RPMI8226 (cell line): ENCODE results near the gene COQ6.
"Not testable (repeated sequence)": the region's sequence is repeated elsewhere in the genome, so short reads cannot be mapped to it uniquely, and the experiment has no call there.

ENCODE experiments used
- DNase-seq: peaks from one replicate; pipeline ENCODE4 v3.0.0-alpha.2; 2015

COQ6 gene

DNA sequence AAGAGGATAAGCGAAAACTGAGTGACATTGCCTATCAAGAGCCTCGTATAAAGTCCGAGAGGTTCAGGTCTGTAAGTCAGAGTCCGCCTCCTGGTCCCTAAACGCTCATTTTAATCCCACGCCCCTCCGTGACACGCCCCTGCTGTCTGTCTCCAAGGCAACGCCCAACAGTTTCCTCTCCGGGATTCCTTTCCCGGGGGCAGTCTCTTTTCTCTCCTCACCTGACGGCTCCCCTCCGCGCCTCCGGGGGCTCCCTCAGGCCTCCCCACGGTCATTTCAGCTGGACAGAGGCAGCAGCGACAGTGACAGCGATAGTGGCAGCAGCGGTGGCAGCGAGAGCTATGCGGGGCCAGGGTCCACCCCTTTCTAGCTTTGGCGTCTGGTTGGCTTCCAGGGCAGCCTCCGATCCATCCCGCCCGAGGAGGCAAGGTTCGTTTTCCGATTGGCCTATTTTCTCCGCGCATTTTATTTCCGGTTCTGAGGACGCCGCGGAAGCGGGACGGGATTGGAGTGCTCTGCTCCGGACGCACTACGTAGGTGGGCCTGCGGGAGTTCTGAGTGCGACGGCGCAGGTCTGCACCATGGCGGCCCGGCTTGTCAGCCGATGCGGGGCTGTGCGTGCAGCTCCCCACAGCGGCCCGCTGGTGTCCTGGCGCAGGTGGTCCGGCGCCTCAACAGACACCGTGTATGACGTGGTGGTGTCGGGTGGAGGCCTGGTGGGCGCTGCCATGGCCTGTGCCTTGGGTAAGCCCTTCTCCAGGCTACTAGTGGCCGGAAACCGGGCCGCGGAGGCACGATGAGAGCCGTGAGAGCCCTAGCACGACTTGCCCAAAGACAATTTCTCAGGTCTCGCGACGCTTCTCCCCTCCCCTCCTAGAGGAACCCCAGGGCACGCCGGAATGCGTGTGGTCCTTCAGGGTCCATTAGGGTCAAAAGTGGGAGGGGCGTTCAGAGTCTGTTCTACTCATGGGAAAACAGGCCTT is at the start of gene COQ6, which contains the start of gene FAM161B:
COQ6 (plus strand) TSS at position 551 of the 983 bp plus-strand sequence; CDS start at position 582, 31 bp downstream.
FAM161B (minus strand) TSS at position 343 of the 983 bp plus-strand sequence; CDS start at position 275, 68 bp downstream.
- peak; percentile 91 for DNase-seq

DNA sequence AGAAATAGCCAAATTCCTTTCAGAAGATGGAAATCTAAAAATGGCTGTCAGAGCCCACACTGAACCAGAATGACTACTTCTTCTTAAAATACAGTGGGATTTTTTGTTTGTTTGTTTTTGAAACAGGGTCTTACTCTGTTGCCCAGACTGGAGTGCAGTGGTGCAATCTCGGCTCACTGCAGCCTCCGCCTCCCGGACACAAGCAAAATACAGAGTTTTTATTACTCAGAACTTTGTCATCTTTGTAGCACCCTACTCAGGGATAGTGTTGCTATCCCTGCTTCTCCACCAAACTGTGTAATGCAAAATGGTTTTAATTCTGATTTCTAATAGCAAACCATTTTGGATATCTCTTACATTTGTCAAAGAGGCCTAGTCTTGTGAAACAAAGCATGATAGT is 47.1 kb upstream of the COQ6 start:
- DNase-seq, result no peak

DNA sequence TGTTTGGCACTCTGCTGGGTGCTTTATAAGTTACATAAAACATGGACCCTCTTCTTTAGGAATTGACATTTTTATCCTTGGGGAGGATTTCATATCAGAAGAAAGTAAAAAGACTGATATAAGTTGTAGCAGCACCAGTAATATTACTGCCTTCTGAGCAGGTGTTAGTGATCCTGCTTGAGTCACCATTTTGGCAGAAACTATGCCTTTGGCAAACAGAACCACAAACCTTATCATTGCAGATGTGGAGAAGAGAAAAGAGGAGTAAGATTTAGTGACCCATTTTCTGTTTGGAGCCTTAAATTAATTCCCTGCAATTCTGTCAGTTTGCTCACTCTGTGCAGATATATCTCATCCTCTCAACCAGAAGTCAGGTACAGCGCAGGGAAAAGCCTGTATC is 40.4 kb upstream of the COQ6 start:
- no peak for DNase-seq

DNA sequence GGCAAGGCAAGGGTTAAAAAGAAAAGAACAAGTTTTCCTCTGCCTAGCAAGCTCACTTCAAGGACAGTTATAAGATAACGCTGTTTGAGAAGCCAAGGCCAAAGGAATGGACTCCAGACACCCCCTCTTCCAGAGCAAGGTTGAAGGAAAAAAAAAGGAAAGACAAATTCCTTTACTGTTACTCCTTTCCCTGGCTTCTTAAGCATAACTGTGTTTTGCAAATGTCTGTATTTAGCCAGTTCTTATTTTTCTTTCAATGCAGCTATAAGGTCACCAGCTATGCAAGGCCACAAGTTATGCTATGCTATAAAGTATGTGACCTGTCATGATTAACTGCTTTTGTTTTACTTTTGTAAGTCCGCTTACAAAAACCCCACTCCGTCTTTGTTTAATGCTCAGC is 36.8 kb upstream of the COQ6 start:
- no peak for DNase-seq

DNA sequence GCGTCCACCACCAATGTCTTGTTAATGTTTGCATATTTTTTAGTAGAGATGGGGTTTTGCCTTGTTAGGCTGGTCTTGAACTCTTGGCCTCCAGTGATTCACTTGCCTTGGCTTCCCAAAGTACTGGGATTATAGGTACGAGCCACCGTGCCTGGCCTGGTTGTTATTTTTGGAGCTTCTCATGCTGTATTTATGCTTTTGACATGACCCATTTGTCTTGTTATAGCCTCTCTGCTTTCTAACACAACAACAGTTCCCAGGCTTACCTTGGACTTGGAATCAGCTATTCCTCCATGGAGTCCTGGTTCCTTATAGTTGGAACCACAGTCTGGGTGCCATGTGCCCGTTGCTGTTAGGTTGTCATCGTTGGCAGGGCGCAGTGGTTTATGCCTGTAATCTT is 33.8 kb upstream of the COQ6 start:
- no peak for DNase-seq

DNA sequence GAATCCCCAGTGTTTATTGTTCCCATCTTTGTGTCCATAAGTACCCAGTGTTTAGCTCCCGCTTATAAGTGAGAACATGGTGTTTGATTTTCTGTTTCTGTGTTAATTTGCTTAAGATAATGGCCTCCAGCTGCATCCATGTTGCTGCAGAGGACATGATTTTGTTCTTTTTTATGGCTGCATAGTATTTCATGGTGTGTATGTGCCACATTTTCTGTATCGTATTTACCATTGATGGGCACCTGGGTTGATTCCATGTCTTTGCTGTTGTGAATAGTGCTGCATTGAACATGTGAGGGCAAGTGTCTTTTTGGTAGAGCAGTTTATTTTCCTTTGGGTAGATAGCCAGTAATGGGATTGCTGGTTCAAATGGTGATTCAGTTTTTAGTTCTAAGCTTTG is 30.6 kb upstream of the COQ6 start:
- DNase-seq, result not testable (repeated sequence)

DNA sequence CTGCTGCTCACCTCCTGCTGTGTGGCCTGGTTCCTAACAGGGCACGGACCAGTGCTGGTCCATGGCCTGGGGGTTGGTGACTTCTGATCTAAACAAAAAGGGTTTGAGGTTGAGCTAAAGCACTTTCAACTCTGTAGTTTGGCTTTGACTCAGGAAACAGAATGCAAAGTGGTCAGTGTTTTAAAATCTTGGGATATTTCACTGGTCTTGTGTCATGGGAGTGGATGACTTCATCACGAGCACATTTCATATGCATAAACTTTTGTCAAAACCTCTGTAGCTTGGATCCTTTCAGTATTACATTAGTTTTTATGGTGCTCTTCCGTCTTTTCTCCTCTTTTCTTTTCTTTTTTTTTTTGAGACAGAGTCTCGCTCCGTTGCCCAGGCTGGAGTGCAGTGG is 25.8 kb upstream of the COQ6 start:
- DNase-seq, result no peak

DNA sequence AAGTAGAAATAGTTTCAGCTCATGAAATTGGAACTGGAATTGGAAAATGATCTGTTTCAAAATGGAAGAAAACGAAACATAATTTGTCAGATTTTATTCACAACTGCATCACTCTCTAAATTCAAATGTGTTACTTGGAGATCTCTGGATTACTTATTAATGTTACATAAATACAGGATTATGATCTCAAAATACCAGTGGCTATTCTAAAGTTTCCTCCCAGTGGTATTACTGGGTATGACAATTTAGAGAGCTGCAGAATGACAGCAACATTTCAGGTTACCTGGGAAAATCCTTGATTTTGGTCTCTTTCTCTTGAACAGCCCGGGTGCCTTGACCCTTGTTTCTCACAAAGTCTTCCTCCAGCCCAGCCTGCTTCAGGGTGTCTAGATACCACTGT is 14.4 kb upstream of the COQ6 start:
- DNase-seq, result peak; percentile 5

DNA sequence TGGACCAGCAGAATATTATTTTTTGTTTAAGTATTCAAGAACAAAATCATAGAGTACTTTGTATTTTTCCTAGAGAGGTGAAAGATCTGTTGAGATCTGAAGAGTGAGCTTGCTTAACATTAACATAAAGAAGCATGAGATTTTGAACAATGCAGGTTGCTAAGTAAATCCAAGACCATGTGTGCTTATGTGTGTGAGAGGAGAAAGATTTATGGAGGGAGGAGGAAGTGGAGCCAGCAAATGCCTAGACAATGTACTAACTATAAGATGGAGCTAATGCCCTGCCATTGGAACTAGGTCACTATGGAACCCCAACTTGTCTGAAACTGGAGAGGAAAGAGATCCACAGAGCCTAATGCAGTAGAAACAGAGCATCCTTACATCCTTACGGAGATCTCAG is 13.6 kb upstream of the COQ6 start:
- DNase-seq, result no peak

DNA sequence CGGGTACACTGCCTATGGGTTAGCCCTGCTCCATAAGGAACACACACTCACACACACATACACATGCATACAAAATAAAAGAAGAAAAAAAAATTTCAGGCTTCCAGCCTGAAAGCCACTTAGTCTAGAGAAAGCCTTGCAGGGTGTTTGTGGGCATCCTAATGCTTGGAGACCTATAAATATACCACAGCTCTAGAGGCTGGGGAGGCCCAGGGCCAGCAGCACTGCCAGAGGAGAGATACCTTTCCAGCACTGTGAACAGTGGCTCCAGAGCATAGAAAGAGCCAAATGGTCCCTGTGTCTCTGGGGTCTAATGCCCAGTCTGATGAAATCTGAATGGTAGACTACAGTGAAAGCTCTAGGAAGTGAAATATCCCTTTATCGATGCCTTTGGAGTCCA is 13.1 kb upstream of the COQ6 start:
- DNase-seq, result no peak

DNA sequence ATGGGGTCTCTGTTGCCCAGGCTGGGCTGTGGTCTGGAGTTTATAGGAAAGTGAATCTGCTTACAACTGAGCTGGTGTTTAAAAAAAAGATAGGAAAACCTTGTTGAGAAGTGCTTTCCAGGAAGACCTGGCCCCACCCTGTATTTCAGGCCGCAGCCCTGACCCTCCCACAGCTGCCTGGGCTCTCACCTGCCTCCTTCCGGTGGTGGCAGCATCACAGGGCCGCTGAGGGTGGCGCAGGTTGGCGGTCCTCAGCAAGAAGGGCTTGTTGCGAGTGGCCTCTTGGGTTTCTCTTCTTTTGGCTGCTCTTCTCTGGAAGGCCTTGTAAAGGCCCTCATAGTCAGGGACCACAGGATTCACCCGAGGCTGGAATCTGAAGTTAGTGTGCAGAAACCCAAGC is 7.9 kb upstream of the COQ6 start:
- no peak for DNase-seq

DNA sequence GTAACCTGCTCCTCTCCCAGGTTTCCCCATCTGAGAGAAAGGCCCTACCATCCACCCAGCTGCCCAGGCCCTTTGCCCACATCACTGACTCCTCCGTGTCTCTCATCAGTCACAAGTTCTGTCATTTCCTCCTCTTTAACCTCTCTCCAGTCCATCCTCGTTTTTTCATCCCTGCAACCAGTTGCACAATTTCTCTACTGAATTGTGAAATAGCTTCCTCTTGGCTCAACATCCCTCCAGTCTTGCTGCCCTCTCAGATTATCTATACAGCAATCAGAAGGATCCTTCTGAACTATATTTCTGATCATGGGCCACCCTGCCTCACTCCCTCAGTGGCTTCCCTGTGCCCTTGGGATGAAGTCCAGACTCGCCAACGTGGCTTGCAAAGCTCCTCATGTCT is 7.0 kb upstream of the COQ6 start:
- no peak for DNase-seq

DNA sequence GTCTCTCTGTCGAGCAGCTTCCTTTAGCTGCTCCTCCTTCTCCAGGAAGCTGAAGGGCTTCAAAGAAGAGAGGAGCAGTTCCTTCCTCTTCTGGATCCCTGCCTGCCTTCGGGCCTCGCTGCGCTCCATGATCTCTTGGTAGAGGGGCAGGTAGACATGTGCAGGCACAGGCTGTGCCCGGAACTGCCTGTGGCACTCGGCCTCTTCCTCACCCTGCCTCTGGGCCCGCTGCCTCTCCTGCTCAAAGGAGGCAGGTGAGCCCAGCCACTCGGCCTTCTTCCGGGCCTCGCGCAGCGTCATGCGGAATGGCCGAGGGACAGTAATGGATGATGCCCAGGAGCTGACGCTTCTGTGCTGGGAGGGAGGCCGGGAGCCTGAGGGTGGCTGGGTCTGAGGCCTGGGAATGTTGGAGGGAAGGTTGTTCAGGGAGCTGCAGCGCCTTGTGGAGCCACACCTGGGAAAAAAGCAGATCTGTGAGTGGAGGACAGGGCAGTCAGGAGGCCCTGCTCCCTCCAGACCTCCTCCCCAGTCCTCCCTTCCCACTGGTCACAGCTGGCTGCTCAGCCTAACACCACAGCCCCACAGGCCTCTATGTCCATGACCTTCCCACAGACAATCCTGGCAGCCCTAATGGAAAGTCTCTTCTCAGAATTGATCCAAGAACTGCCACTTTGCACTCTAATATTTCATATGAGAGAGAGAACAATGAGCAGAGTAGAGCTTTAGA is 5.5 kb upstream of the COQ6 start:
- no peak for DNase-seq

DNA sequence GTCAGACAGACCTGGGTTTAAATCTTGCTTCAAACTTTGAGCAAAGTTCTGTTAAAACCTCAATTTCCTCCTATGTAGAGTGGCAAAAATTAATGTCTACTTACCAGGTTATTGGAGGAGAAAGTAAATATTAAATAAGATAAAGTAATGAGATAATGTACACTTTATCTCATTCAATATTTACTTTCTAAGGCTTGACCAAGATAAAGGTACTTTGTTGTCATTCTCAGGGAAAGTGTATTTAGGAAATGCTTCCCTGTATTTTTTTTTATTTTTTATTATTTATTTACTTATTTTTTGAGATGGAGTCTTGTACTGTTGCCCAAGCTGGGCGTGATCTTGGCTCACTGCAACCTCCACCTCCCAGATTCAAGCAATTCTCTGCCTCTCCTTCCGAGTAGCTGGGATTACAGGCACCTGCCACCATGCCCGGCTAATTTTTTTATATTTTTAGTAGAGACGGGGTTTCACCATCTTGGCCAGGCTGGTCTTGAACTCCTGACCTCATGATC is 4.9 kb upstream of the COQ6 start:
- no peak for DNase-seq

DNA sequence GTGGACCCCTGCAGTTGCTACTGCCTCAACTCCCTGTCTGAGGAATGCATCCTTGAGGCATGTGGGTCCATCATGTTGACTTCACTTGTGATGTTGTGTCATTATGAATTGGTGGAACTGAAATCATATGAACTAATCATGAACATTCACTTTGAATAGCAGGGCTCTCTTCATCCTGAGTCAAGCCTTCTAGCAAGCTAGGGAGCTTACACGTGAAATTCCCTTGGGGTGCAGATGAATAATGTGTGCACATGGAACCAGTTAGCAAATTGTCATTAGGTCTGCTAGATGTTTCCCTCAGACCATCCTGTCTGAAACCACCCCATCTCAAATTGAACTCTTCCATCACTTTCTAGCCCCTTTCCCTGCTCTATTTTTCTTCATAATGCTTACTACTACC is 3.6 kb downstream of the COQ6 start:
- no peak for DNase-seq

DNA sequence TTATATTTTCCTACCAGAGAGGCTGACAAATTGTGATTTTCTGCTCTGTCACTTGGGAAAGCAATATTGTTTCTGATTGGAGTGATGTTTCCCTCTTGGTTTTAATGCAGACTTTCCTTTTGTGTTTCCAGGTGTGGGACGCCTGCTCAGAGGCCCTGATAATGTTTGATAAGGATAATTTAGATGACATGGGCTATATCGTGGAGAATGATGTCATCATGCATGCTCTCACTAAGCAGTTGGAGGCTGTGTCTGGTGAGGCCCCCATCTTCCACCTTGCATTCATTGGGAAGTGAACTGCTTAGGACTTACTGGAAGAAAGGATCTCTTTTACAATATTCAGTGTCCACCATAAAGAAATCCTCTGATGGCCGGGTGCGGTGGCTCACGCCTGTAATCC is 5.6 kb downstream of the COQ6 start:
- no peak for DNase-seq

DNA sequence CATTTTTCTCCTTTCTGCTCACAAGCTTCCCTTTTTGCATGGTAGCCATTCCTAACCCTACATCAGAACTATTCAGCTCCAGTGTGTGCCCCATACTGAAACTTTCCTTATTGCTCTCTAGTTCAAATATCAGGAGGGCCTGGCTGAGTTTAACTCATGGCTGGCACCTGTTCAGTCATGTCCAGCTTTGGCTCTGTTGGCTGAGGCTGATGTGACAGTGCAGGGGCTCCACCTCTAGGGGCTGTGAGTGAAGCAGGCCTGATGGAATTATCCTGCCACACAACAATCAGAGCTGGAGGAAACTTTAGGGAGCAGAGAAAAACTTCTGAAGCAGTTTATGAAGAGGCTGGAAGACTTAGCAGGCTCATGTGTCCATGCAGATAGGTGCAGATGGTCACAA is 8.5 kb downstream of the COQ6 start:
- no peak for DNase-seq

DNA sequence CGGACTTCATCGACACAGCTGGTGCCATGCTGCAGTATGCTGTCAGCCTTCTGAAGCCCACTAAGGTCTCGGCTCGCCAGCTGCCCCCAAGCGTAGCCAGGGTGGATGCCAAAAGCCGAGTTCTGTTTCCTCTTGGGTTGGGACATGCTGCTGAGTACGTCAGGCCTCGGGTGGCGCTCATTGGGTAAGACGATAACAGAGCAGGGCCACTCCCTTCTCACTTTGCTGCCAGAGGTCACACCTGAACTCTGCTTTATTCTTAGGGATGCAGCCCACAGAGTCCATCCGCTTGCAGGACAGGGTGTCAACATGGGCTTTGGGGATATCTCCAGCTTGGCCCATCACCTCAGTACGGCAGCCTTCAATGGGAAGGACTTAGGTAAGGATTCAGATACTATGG is 11.1 kb downstream of the COQ6 start:
- no peak for DNase-seq

DNA sequence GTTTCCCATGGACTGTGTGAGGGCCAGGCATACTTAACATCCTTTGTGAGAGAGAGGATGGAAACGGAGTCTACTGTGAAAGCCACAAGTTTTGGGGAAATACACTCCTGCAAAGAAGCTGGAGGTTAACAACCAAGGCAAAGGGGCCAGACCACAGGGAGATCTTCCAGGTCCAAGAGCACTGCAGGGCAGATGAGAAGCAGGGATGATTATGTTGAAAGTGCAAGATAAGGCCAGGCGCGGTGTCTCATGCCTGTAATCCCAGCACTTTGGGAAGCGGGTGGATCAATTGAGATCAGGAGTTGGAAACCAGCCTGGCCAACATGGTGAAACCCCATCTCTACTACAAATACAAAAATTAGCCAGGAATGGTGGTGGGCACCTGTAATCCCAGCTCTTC is 15.1 kb downstream of the COQ6 start:
- no peak for DNase-seq

DNA sequence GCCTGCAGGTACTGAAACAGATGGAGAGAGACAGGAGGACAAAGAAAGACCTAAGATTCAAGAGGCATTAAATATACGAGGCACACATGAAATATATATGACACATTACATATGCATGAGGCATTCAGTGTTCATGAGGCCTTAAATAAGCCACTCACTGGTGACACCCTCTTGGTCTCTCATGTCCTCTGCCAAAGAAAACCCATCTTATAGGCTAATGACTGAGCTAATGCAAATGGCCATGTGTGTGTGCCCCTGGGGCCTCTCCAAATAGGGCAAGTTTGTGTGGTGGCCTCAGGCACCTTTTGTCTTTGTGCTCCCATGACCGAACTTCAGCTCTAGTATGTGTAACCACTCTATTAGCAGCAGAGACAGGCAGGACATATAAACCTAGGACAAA is 18.8 kb downstream of the COQ6 start:
- DNase-seq, result no peak

DNA sequence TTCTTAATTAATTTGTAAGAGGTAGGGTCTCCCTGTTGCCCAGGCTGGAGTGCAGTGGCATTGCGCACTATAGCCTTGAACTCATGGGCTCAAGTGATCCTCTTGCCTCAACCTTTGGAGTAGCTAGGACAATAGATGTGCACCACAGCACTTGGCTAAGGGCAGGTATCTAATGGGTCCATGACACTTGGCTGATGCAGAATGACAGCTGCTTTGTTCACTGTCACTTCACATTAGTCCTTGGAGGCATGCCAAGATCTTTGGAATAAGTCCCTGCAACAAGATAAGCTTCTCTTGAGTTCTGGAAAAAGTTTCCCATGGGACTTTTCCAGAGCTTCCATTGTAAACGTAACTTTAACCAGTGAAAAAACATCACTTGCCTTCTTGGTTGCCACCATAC is 23.4 kb downstream of the COQ6 start:
- DNase-seq, result no peak

DNA sequence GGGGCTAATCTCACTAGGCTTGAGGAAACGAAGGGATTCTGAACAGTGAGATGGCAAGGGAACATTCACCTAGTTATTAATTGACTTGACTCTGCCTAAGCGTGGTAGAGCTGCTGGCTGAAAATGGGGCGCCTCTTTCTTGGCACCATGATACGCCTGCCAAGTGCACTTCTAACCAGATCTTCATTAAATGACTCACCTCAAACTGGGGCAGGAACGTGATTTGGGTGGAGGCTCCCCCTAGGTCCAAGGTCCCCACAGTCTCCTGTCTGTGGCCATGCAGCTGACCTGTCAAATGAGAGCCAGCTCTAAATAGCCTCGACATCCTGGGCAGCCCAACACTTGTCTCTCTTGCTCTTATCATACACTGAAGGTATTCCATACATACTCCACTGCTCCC is 26.0 kb downstream of the COQ6 start:
- no peak for DNase-seq

DNA sequence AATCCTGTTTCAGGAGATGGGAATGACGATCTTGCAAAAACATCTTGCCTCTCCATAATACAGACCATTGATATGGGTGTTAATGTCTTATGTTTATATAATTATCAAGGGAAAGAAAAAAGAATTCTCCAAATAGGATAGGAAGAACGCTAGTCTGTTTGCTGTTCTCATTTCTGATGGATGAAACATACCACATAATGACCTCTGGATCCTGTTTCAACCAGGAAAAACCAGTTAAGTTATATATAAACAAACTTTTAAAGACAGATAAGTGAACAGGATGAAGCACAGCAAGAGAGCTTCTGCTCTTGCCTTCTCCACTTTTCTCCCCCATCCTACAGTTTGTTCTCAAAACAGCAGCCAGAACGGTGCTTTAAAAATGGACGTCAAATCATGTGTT is 27.8 kb downstream of the COQ6 start:
- no peak for DNase-seq

DNA sequence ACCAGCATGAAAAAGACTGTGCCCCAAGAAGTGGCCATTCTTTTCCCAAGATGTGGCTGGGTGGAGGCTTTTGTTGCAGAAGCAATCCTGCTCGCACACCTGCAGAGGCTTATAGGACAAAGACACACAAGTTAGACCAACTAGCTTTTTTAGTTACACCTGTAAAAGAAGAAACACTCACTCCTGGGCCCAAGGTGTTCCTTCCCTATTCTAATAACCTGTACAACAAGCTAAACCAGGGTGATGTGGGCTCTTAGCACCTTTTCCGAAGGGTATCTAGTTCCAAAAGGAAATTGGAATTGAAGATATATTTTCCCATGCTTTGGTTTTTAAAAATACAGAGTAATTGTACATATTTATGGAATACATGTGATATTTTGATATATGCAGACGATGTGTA is 38.0 kb downstream of the COQ6 start:
- no peak for DNase-seq
